Activated T-cell treated with anti-CD3 and anti-CD28 coated beads, Interleukin-2, amount 50 U/mL, for 1 hour (primary cell): ENCODE results near the gene COL20A1.

Source experiments
- DNase-seq: peaks from one replicate; pipeline ENCODE4 v3.0.0-alpha.2; 2020

The COL20A1 gene

GRCh38 chr20:63364801-63365585 is 72.0 kb downstream of the COL20A1 start:
- DNase-seq, result no peak

GRCh38 chr20:63365601-63366389 is 72.8 kb downstream of the COL20A1 start:
- DNase-seq, result no peak

GRCh38 chr20:63366390-63367365 is 73.7 kb downstream of the COL20A1 start:
- DNase-seq, result no peak

GRCh38 chr20:63367446-63368055 is 74.6 kb downstream of the COL20A1 start:
- DNase-seq, result no peak

- DNase-seq, result no peak
Observed at GRCh38 chr20:63368151-63368550, 75.2 kb downstream of the COL20A1 start.

GRCh38 chr20:63369024-63369530 is 76.1 kb downstream of the COL20A1 start:
- DNase-seq, result no peak

GRCh38 chr20:63369724-63370617 is 77.0 kb downstream of the COL20A1 start:
- DNase-seq, result no peak

- no peak for DNase-seq
Observed at GRCh38 chr20:63370618-63371187, 77.7 kb downstream of the COL20A1 start.

- no peak for DNase-seq
Observed at GRCh38 chr20:63371291-63371865, 78.4 kb downstream of the COL20A1 start.

- no peak for DNase-seq
Observed at GRCh38 chr20:63372971-63373885, 80.2 kb downstream of the COL20A1 start.

- DNase-seq, result no peak
Observed at GRCh38 chr20:63373996-63374395, 81.0 kb downstream of the COL20A1 start.

GRCh38 chr20:63374504-63374903 is 81.5 kb downstream of the COL20A1 start:
- DNase-seq, result no peak

- no peak for DNase-seq
Observed at GRCh38 chr20:63375438-63375837, 82.5 kb downstream of the COL20A1 start.

GRCh38 chr20:63376283-63377250 is 83.6 kb downstream of the COL20A1 start:
- no peak for DNase-seq

GRCh38 chr20:63377256-63377941 is 84.4 kb downstream of the COL20A1 start:
- no peak for DNase-seq

- no peak for DNase-seq
Observed at GRCh38 chr20:63377951-63378381, 85.0 kb downstream of the COL20A1 start.

GRCh38 chr20:63378626-63379025 is 85.6 kb downstream of the COL20A1 start:
- DNase-seq, result no peak
